ENCODE results near the gene NFYA.

NFYA gene

DNA sequence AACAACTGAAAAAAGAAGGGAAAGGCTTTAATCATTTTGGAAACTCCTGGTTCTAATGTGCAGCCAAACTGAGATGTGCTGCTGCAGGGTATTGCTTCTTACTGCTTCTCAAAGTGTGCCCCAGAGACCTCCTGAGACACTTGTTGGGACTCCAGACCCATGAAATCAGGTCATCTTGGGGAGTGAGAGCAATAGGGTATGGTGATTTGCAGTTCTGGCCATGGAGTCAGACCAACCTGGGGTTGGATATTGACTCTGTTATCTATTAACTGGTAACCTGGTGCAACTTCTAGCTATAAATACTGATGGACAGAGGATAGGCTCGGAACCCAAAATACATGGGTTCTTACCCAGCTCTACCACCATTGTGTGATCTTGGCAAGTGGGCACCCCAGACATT, 26.7 kb upstream of the NFYA start:
- no peak for DNase-seq (ENCODE audit: low read depth in 2 of 2, low spot score in 1 of 2)

DNA sequence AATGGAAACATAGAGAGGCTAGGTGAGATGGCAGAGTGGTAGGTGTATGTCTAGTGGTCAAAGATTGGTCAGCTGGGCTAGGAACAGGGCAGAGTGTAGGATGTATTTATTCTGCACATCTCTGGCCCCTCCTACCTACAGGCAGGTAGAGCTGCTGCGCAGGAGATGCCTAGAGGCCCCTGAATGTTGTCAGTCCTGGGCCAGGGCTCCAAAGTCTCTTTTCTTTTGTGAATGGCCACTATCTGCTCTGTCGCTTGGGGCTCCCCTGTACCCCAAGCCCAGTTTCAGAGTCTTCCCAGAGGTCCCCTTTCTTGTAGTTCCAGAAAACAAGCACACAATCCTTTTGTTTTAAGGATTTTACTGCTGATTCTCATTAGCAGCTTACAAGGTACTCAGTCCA, 25.5 kb upstream of the NFYA start:
- no peak for DNase-seq (ENCODE audit: low read depth in 2 of 2, low spot score in 1 of 2)

DNA sequence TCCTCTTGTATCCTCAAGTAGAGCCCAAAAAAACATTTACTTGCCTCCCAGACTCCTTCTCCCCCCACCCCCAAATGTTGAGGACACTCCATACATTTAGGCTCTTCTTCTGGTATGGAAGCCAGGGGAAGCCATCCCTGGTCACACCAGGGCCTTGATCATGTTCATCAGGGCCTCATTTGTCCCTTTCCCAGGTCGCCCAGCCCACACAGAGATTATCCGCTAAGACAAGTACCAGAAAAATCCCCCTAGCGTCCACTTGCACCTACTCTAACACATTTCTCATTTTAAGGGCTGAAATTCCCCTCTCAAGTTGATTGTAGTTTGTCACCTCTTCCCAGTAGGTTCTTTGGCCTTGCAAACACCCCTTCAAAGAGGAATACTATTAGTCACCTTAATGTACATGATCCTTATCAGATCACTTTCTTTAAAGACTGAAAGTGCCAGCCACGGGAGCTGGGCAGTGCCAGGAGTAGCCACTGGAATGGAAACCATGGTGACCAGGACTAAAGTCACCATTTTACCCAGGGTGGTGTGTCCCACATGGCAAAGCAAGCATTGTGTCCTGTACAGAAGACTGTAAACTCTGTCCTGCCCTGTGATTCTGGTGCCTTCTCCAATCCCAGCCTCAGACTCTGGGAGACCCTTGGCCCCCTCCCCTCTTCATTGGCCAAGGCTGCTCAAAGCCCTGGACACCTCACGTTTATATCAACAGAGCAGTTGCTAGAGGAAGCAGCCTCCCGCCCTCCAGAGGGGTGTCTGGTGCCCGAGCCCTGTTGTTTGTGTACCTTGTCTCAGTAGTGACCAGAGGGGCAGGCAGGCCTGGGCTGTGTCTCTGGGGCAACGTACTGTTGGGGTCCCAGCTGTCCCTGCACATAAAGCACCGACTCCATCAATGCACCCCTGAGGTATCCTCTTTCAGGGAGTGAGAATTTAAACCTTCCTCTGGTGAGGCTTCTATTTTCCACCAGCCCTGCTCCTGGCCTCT, 24.7 kb upstream of the NFYA start:
- no peak for DNase-seq (ENCODE audit: low read depth in 2 of 2, low spot score in 1 of 2)

DNA sequence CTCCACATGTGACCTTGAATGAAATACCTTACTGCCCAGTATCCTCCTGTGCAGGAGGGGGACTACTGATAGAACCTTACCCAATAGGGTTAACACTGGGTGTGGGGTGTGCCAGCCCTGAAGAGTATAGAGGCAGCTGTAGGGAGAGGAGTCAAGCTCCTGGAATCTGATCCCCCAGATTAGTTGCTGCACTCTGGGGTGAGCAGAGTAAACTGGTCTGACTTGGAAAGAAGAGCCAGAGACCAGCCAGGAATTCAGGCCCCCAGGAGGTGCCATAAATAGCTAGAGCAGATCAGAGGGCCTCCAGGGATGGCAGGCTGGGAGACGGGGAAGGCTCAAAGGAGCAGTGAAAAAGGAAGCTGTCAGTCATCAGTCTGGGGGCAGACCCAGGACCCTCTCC, 23.3 kb upstream of the NFYA start:
- DNase-seq (ENCODE audit: low read depth in 2 of 2, low spot score in 1 of 2): no peak

DNA sequence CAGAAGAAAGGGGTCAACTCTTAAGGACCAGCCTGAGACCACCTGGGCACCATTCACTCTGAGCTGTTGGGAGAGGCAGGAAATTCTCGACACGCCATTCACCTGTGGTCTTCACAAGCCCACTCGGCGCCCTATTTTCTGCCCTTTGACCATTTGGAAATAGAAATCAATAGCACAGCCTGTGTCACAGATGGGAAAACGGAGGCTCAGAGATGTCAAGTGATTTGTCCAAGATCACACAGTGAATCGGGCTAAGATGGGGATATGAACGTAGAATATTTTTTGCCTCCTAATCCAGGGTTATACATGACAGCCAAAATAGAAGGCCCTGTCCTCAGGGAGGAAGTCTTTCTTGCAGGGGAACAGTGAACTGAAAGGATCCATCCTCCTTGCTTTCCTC, 22.8 kb upstream of the NFYA start:
- no peak for DNase-seq (ENCODE audit: low read depth in 2 of 2, low spot score in 1 of 2)

- DNase-seq (ENCODE audit: low read depth in 2 of 2, low spot score in 1 of 2): no peak
These were observed 22.2 kb upstream of the NFYA start for GRCh38 chr6:41050536-41050935.

DNA sequence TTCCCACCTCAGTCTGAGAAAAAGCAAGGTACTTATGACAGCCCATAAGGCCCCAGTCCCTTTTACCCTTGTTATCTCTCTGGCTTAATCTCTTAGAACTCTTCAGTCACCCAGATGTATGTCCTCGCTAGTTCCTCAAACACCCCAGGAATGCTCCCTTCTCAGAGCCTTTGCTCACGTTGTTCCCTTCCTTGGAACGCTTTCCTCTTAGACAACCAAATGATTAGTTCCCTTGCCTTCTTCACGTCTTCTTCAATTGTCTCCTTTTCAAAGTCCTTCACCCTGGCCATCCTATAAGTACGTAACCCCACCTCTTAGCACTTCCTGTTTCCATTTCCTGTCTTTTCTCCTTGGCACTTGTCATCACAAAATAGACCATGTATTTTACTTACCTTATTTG, 20.9 kb upstream of the NFYA start:
- DNase-seq (ENCODE audit: low read depth in 2 of 2, low spot score in 1 of 2): no peak

DNA sequence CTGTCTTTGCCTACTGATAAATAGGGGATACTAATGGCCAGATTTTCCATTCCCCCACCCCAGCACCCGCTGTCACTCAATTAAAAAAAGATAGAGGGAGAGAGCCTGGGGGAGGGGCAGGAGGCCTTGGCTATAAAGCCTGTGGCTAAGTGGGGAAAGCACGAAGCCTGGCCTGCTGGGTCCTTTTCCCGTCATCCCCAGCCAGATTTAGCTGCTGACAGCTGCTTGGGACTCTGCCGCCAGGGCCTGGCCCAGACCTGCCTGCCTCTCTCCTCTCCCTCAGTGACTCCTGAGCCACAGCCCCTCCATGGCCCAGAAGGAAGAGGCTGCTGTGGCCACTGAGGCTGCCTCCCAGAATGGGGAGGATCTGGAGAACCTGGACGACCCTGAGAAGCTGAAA, 19.7 kb upstream of the NFYA start, which contains the start of gene APOBEC2:
Gene APOBEC2 (plus strand): TSS at position 162 of the 400 bp plus-strand sequence. CDS start 146 bp downstream, at position 308.
- DNase-seq (ENCODE audit: low read depth in 2 of 2, low spot score in 1 of 2): no peak

DNA sequence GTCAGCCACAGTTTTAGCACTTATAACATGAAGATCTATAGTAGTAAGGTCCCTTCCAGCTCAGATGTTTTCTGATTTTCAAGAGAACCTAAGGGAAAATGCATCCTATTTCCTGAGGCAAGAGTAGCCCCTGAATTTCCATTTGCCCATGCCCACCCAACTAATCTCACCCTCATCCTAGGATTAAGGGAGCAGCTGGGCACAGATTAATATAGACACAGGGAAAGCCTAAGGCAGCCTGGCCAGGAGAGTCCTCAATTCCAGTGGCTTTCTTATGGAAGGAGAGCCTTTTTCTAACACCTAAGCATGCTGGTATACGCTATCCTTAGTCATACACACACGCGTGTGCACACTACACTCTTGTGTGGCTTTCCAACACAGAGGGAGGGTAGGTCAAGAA, 18.3 kb upstream of the NFYA start:
- DNase-seq (ENCODE audit: low read depth in 2 of 2, low spot score in 1 of 2): no peak

- DNase-seq (ENCODE audit: low read depth in 2 of 2, low spot score in 1 of 2): no peak
These were observed 17.6 kb upstream of the NFYA start for GRCh38 chr6:41055149-41055548.

DNA sequence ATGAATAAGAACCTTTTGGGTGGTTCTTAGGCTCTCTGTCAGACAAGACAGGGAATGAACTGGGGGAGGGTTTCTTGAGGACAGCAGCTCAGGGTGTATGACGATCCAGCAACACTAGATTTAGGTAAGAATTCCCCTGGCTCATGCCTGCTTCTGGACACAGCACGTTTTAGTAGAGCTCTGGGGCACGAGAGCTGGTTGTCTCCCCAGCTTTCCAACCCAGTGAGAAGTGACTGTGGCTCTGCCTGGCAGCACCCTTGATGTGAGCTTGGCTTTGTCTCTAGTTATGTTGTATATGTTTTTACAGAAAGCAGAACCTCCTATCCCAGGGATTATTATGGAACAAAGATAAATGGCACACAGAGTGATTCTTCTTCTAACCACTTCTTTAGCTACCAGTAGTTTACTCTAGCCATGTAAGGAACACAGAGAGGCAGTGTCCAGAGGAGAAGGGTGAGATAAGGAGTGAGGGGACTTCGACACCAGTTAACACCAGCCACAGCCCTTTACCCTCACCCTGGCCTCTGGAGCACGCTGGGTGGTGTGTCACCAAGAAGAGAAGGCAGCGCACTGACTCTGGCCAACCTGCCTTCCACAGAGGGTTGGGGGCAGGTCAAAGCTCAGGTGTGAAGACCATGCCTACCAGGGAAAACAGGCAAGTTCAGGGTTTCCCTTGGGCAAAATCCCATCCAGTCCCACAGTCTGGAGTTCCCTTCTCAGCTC, 15.8 kb upstream of the NFYA start:
- no peak for DNase-seq (ENCODE audit: low read depth in 2 of 2, low spot score in 1 of 2)

- DNase-seq (ENCODE audit: low read depth in 2 of 2, low spot score in 1 of 2): no peak
These were observed 14.0 kb upstream of the NFYA start for GRCh38 chr6:41058783-41059181.

- no peak for DNase-seq (ENCODE audit: low read depth in 2 of 2, low spot score in 1 of 2)
These were observed 13.2 kb upstream of the NFYA start for GRCh38 chr6:41059556-41059955.

DNA sequence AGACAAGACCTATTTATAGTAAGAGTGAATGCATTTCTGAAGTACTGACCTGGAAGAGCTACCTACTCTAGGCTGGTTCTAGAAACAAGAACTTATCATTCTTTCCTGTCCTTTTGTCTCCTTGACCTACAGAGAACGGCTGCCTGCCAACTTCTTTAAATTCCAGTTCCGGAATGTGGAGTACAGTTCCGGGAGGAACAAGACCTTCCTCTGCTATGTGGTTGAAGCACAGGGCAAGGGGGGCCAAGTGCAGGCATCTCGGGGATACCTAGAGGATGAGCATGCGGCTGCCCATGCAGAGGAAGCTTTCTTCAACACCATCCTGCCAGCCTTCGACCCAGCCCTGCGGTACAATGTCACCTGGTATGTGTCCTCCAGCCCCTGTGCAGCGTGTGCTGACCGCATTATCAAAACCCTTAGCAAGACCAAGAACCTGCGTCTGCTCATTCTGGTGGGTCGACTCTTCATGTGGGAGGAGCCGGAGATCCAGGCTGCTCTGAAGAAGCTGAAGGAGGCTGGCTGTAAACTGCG, 11.5 kb upstream of the NFYA start:
- DNase-seq (ENCODE audit: low read depth in 2 of 2, low spot score in 1 of 2): no peak

- no peak for DNase-seq (ENCODE audit: low read depth in 2 of 2, low spot score in 1 of 2)
These were observed 10.7 kb upstream of the NFYA start for GRCh38 chr6:41062056-41062455.

- no peak for DNase-seq (ENCODE audit: low read depth in 2 of 2, low spot score in 1 of 2)
These were observed 8.9 kb upstream of the NFYA start for GRCh38 chr6:41063884-41064285.

GRCh38 chr6:41064841-41065240, 7.9 kb upstream of the NFYA start:
- DNase-seq (ENCODE audit: low read depth in 2 of 2, low spot score in 1 of 2): no peak

DNA sequence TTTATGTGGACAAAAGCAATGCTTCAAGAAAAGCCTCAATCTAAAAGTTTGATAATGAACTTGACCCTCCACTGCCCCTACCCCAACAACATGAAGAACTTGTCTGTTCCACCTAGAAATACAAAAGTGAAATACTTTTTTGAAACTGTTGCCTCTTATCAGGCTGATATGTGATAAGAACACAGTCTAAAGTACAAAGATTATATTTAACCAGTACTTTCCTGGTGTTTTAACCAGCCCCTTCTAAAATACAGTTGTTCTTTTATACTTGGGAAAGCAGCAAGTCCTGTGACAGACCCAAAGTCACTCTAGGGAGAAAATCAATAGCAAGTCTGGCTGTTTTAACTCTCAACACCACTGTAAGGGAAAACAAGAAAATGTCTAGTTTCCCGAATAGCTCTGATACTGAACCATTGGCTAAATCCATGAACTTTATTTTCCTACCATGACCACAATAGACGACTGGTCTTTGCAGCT, 7.2 kb upstream of the NFYA start:
- DNase-seq (ENCODE audit: low read depth in 2 of 2, low spot score in 1 of 2): no peak

- DNase-seq (ENCODE audit: low read depth in 2 of 2, low spot score in 1 of 2): peak; percentile 31 to 35
These were observed 5.9 kb upstream of the NFYA start for GRCh38 chr6:41066867-41067304.

GRCh38 chr6:41071501-41071922, 1.3 kb upstream of the NFYA start:
- no peak for DNase-seq (ENCODE audit: low read depth in 2 of 2, low spot score in 1 of 2)

DNA sequence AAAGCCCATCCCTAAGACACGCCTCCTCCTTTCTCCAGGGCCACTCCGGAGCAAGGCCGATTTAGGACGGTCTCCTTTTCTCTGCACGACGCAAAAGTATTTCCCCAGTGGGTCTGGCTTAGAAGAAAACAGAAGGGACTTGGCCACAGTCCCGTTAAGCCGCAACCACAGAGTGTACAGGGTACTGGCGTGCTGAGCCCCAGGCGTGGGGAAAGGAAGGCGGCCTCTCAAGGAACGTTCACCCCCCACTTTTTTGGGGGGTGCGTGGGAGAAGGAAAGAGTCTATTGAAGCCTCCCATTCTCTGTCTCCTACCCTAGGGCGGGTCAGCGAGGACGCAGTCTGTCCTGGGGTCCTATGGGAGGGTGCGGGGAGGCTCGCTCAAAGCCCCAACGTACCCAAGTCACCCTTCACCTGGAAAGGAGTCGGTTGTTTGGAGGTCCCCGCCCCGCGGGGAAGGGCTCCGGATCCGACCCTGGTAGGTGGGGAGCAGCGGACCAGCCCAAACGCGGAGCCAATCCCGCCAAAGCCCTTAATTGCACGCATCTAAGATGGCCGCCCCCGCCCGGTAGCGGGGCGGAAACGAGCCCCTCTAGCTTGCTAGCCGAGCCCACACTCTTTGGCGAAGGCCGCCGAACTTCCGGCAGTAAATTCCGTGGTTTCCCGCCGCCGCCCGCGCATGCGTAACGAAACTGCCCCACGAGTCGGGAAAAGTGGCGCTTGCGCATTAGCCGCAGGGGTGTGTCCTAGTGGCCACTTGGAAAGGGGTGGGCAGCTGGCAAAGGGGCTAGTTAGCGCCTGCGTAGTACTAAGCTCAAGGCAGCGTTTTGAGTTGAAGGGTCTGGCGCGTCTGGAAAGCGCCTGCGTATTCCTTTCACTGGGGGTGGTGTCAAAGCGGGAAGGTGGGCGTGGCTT, 595 bp upstream of the NFYA start, which contains the start of gene OARD1:
Gene OARD1 (minus strand): TSS at position 434 of the 913 bp plus-strand sequence. CDS start 722 bp downstream, outside the sequence.
- peak; percentile 100 for DNase-seq (ENCODE audit: low read depth in 2 of 2, low spot score in 1 of 2)

Data from stimulated activated CD8-positive, alpha-beta memory T cell treated with anti-CD3 and anti-CD28 coated beads, Interleukin-4, amount 100 ng/mL, for 4 hours (primary cell).